NCI-H69 (cell line): Measurements from ENCODE around the gene PIK3CA.

ENCODE experiments used
- DNase-seq: peaks from one replicate; lab custom pipeline; 2025; lab: John Stamatoyannopoulos, UW

Gene PIK3CA

GRCh38 chr3:179156775-179157174, 8.6 kb downstream of the PIK3CA start:
- peak; percentile 23 for DNase-seq

GRCh38 chr3:179158336-179159039, 10.3 kb downstream of the PIK3CA start:
- no peak for DNase-seq

- no peak for DNase-seq
Observed at GRCh38 chr3:179163503-179163902, 15.3 kb downstream of the PIK3CA start.

- DNase-seq = no peak
Observed at GRCh38 chr3:179164857-179165256, 16.7 kb downstream of the PIK3CA start.

- peak; percentile 64 for DNase-seq
Observed at GRCh38 chr3:179166561-179167201, 18.5 kb downstream of the PIK3CA start.

GRCh38 chr3:179168918-179169317, 20.8 kb downstream of the PIK3CA start:
- no peak for DNase-seq

GRCh38 chr3:179172546-179172945, 24.4 kb downstream of the PIK3CA start:
- no peak for DNase-seq

- no peak for DNase-seq
Observed at GRCh38 chr3:179174316-179174715, 26.2 kb downstream of the PIK3CA start.

- peak; percentile 61 for DNase-seq
Observed at GRCh38 chr3:179174898-179175297, 26.7 kb downstream of the PIK3CA start.

GRCh38 chr3:179175358-179175757, 27.2 kb downstream of the PIK3CA start:
- no peak for DNase-seq

- DNase-seq = no peak
Observed at GRCh38 chr3:179177611-179178010, 29.5 kb downstream of the PIK3CA start.

GRCh38 chr3:179179256-179179655, 31.1 kb downstream of the PIK3CA start:
- DNase-seq = peak; percentile 69

GRCh38 chr3:179179979-179180759, 32.0 kb downstream of the PIK3CA start:
- peak; percentile 100 for DNase-seq

- DNase-seq = peak; percentile 87
Observed at GRCh38 chr3:179181021-179181472, 32.9 kb downstream of the PIK3CA start.

- DNase-seq = peak; percentile 61
Observed at GRCh38 chr3:179181993-179182551, 33.9 kb downstream of the PIK3CA start.

GRCh38 chr3:179182902-179183301, 34.7 kb downstream of the PIK3CA start:
- no peak for DNase-seq

- no peak for DNase-seq
Observed at GRCh38 chr3:179184826-179185225, 36.7 kb downstream of the PIK3CA start.

GRCh38 chr3:179186426-179186825, 38.3 kb downstream of the PIK3CA start:
- no peak for DNase-seq

- peak; percentile 57 for DNase-seq
Observed at GRCh38 chr3:179189759-179190158, 41.6 kb downstream of the PIK3CA start.

- no peak for DNase-seq
Observed at GRCh38 chr3:179190581-179190980, 42.4 kb downstream of the PIK3CA start.

GRCh38 chr3:179192542-179192941, 44.4 kb downstream of the PIK3CA start:
- DNase-seq = peak; percentile 31

- DNase-seq = peak; percentile 13
Observed at GRCh38 chr3:179194931-179195330, 46.8 kb downstream of the PIK3CA start.
